Hippocampal formation (tissue), 2 donors: ENCODE data around the gene PPP1CB.
"Not testable (repeated sequence)": the region's sequence is repeated elsewhere in the genome, so short reads cannot be mapped to it uniquely, and the experiment has no call there.

ENCODE experiments used
- DNase-seq, 2 donors: peaks; one replicate each; lab custom pipeline; 2025; lab: John Stamatoyannopoulos, UW

PPP1CB gene

GRCh38 chr2:28778392-28778791, 26.8 kb downstream of the PPP1CB start:
- DNase-seq, result no peak

- DNase-seq, result no peak
Observed at GRCh38 chr2:28779001-28779400, 27.4 kb downstream of the PPP1CB start.

GRCh38 chr2:28780496-28780895, 28.9 kb downstream of the PPP1CB start:
- no peak for DNase-seq

- no peak for DNase-seq
Observed at GRCh38 chr2:28782423-28782822, 30.8 kb downstream of the PPP1CB start.

GRCh38 chr2:28784570-28784969, 32.9 kb downstream of the PPP1CB start:
- DNase-seq, result not testable (repeated sequence)

- DNase-seq, result no peak
Observed at GRCh38 chr2:28796620-28797019, 45.0 kb downstream of the PPP1CB start.

- no peak for DNase-seq
Observed at GRCh38 chr2:28801726-28802125, 50.1 kb downstream of the PPP1CB start.

GRCh38 chr2:28802975-28803429, 51.4 kb downstream of the PPP1CB start:
- DNase-seq, result no peak

- DNase-seq, result no peak
Observed at GRCh38 chr2:28809927-28810326, 58.3 kb downstream of the PPP1CB start.

GRCh38 chr2:28810384-28811285, 59.0 kb downstream of the PPP1CB start, which contains the start of gene SPDYA:
Gene SPDYA, plus strand, starts transcription at chr2:28810834. Its CDS starts 5,181 bp downstream, at chr2:28816015.
- DNase-seq, result peak in 1 of 2 donors; percentile 22

- DNase-seq, result no peak
Observed at GRCh38 chr2:28818053-28818452, 66.4 kb downstream of the PPP1CB start.

- DNase-seq, result no peak
Observed at GRCh38 chr2:28821295-28821958, 69.8 kb downstream of the PPP1CB start.

- DNase-seq, result no peak
Observed at GRCh38 chr2:28822036-28822435, 70.4 kb downstream of the PPP1CB start.

GRCh38 chr2:28824207-28824606, 72.6 kb downstream of the PPP1CB start:
- no peak for DNase-seq

GRCh38 chr2:28824870-28825269, 73.2 kb downstream of the PPP1CB start:
- DNase-seq, result no peak

GRCh38 chr2:28828382-28828781, 76.8 kb downstream of the PPP1CB start:
- DNase-seq, result no peak

GRCh38 chr2:28833740-28834470, 82.3 kb downstream of the PPP1CB start:
- DNase-seq, result no peak

GRCh38 chr2:28835781-28836180, 84.2 kb downstream of the PPP1CB start:
- no peak for DNase-seq

GRCh38 chr2:28838971-28839370, 87.3 kb downstream of the PPP1CB start:
- no peak for DNase-seq

GRCh38 chr2:28842042-28842441, 90.4 kb downstream of the PPP1CB start:
- DNase-seq, result no peak
